Measurements from ENCODE around the gene TMEM132A.

The TMEM132A gene

GRCh38 chr11:60939301-60939700 lies 15.0 kb downstream of the TMEM132A start:
- no peak for DNase-seq

- DNase-seq: no peak
These were observed 15.6 kb downstream of the TMEM132A start for GRCh38 chr11:60939855-60940254.

GRCh38 chr11:60941371-60942119 lies 17.3 kb downstream of the TMEM132A start:
- no peak for DNase-seq

GRCh38 chr11:60942219-60942618 lies 18.0 kb downstream of the TMEM132A start:
- no peak for DNase-seq

GRCh38 chr11:60942970-60943565 lies 18.8 kb downstream of the TMEM132A start:
- DNase-seq: no peak

GRCh38 chr11:60944490-60945294 lies 20.4 kb downstream of the TMEM132A start:
- no peak for DNase-seq

- no peak for DNase-seq
These were observed 21.0 kb downstream of the TMEM132A start for GRCh38 chr11:60945295-60945667.

GRCh38 chr11:60946601-60947264 lies 22.5 kb downstream of the TMEM132A start:
- DNase-seq: no peak

GRCh38 chr11:60947700-60948099 lies 23.4 kb downstream of the TMEM132A start:
- no peak for DNase-seq

GRCh38 chr11:60948250-60948649 lies 24.0 kb downstream of the TMEM132A start:
- DNase-seq: no peak

GRCh38 chr11:60950024-60950423 lies 25.8 kb downstream of the TMEM132A start:
- DNase-seq: no peak

GRCh38 chr11:60950933-60951605 lies 26.8 kb downstream of the TMEM132A start:
- peak; percentile 31 for DNase-seq

- no peak for DNase-seq
These were observed 27.3 kb downstream of the TMEM132A start for GRCh38 chr11:60951606-60951903.

GRCh38 chr11:60951904-60952741 lies 27.9 kb downstream of the TMEM132A start, which contains the start of gene SLC15A3:
Gene SLC15A3 (minus strand): TSS chr11:60952176. CDS start chr11:60951551, 625 bp downstream.
- DNase-seq: peak; percentile 16

- no peak for DNase-seq
These were observed 28.5 kb downstream of the TMEM132A start for GRCh38 chr11:60952742-60953170.

- no peak for DNase-seq
These were observed 29.5 kb downstream of the TMEM132A start for GRCh38 chr11:60953781-60954180.

GRCh38 chr11:60954421-60954820 lies 30.2 kb downstream of the TMEM132A start:
- DNase-seq: no peak

- DNase-seq: no peak
These were observed 31.3 kb downstream of the TMEM132A start for GRCh38 chr11:60955571-60955970.

- no peak for DNase-seq
These were observed 32.9 kb downstream of the TMEM132A start for GRCh38 chr11:60957188-60957587.

GRCh38 chr11:60959431-60959830 lies 35.2 kb downstream of the TMEM132A start:
- DNase-seq: no peak

- DNase-seq: no peak
These were observed 36.1 kb downstream of the TMEM132A start for GRCh38 chr11:60960405-60960804.

GRCh38 chr11:60964801-60965200 lies 40.5 kb downstream of the TMEM132A start:
- no peak for DNase-seq

Measured in stimulated activated CD4-positive, alpha-beta T cell treated with anti-CD3 and anti-CD28 coated beads, Interleukin-12 subunit alpha, Interleukin-12 subunit beta, amount 100 ng/mL, for 4 hours (primary cell).